OCI-LY3 (cell line): ENCODE data around the gene TRMU.

Experiments used
- H2AFZ ChIP-seq: fragments of 200-600, 300-600 bp; shearing (Covaris generic); 2 replicates; pipeline ENCODE4 v1.6.0; 2014; ENCODE audit warnings: antibody characterized with exemption, low read depth, low read length
- H3K27ac ChIP-seq: fragments of 200-600, 300-600 bp; sonication (generic); 2 replicates; pipeline ENCODE4 v1.5.1; 2014; ENCODE audit warnings: mild to moderate bottlenecking, low read length, moderate library complexity, mixed read lengths
- H3K27me3 ChIP-seq: fragments of 200-600, 300-600 bp; sonication (generic); 2 replicates; pipeline ENCODE4 v1.6.1; 2014; ENCODE audit warnings: low read depth, low read length, mixed read lengths
- H3K36me3 ChIP-seq: fragments of 200-600, 300-600 bp; sonication (generic); replicated peaks from 2 replicates; pipeline ENCODE3; 2014; ENCODE audit warnings: low read depth, low read length, mixed read lengths
- H3K4me1 ChIP-seq: fragments of 300-600, 200-600 bp; sonication (generic); 2 replicates; pipeline ENCODE4 v1.6.1; 2014; ENCODE audit warnings: low read length, mixed read lengths
- H3K4me2 ChIP-seq: fragments of 200-600, 300-600 bp; sonication (generic); 2 replicates; pipeline ENCODE4 v1.6.1; 2014; ENCODE audit warnings: low read length, mixed read lengths
- H3K4me3 ChIP-seq: fragments of 300-600, 200-600 bp; sonication (generic); 2 replicates; pipeline ENCODE4 v1.5.1; 2014; ENCODE audit warnings: antibody characterized with exemption, mild to moderate bottlenecking, low read length, moderate library complexity
- H3K79me2 ChIP-seq: fragments of 300-600, 200-600 bp; shearing (Covaris generic); 2 replicates; pipeline ENCODE4 v1.6.1; 2014; ENCODE audit warnings: mild to moderate bottlenecking, low read length, mixed read lengths
- H3K9ac ChIP-seq: fragments of 300-600, 200-600 bp; shearing (Covaris generic); 2 replicates; pipeline ENCODE4 v1.6.0; 2014; ENCODE audit warnings: mild to moderate bottlenecking, low read length, moderate library complexity
- H3K9me3 ChIP-seq: fragments of 200-600, 300-600 bp; shearing (Covaris generic); 2 replicates; pipeline ENCODE4 v1.6.1; 2014; ENCODE audit warnings: low read length, mixed read lengths; ENCODE audit not compliant: insufficient read depth
- H4K20me1 ChIP-seq: fragments of 200-600, 300-600 bp; sonication (generic); 2 replicates; pipeline ENCODE4 v1.6.1; 2016; ENCODE audit warnings: low read length, mixed read lengths; ENCODE audit not compliant: insufficient read depth
- EZH2phosphoT487 ChIP-seq: fragments of 200-600 bp; shearing (Covaris generic); IDR thresholded peaks from 2 replicates; pipeline ENCODE4 v1.6.1; 2018; ENCODE audit warnings: antibody characterized with exemption, mixed run types, low read depth
- TF ChIP-seq, protein P1 (sequence below): fragments of 200-600, 300-600 bp; sonication (generic); IDR thresholded peaks from 2 replicates; pipeline ENCODE4 v1.5.1; 2014; ENCODE audit warnings: antibody characterized with exemption, low read length, low read depth

TRMU gene

DNA sequence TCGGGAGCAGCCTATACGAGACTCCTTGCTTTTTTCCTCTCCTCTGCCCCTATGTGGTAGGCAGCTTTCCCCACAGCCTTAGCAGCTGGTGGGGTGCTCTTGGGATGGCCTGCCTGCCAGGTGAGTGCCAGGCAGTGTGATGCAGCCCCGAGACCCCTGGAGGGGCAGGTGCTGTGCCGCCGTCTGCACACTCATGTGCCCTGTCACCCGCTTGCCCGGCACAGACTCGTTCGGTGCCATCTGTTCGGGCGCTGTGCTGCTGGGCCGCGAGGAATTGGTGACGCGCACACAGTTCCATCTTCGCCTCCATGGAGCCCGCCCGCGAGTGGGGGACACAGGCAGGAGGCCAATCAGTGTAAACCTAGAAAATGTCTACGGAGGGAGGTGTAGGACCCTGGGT is 15.1 kb downstream of the TRMU start:
- peaks cover 4% of the 10 kb centered on the region for H4K20me1 ChIP-seq
- H3K27me3 ChIP-seq: no peaks in the 10 kb centered on the region
- H3K4me1 ChIP-seq: peaks cover 10% of the 10 kb centered on the region
- H3K27ac ChIP-seq: no peak overlapping the region
- TF ChIP-seq, protein P1, sequence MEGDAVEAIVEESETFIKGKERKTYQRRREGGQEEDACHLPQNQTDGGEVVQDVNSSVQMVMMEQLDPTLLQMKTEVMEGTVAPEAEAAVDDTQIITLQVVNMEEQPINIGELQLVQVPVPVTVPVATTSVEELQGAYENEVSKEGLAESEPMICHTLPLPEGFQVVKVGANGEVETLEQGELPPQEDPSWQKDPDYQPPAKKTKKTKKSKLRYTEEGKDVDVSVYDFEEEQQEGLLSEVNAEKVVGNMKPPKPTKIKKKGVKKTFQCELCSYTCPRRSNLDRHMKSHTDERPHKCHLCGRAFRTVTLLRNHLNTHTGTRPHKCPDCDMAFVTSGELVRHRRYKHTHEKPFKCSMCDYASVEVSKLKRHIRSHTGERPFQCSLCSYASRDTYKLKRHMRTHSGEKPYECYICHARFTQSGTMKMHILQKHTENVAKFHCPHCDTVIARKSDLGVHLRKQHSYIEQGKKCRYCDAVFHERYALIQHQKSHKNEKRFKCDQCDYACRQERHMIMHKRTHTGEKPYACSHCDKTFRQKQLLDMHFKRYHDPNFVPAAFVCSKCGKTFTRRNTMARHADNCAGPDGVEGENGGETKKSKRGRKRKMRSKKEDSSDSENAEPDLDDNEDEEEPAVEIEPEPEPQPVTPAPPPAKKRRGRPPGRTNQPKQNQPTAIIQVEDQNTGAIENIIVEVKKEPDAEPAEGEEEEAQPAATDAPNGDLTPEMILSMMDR: no peak
- no peak for TF ChIP-seq EZH2phosphoT487
- no peaks in the 10 kb centered on the region for H3K9me3 ChIP-seq
- no peak overlapping the region for H2AFZ ChIP-seq
- H3K4me3 ChIP-seq: no peak overlapping the region
- H3K79me2 ChIP-seq: peaks cover 5% of the 10 kb centered on the region; the same call in 1 of the 2 replicates
- no peak overlapping the region for H3K9ac ChIP-seq
- no peak overlapping the region for H3K4me2 ChIP-seq
- H3K36me3 ChIP-seq: peaks cover 73% of the 10 kb centered on the region

DNA sequence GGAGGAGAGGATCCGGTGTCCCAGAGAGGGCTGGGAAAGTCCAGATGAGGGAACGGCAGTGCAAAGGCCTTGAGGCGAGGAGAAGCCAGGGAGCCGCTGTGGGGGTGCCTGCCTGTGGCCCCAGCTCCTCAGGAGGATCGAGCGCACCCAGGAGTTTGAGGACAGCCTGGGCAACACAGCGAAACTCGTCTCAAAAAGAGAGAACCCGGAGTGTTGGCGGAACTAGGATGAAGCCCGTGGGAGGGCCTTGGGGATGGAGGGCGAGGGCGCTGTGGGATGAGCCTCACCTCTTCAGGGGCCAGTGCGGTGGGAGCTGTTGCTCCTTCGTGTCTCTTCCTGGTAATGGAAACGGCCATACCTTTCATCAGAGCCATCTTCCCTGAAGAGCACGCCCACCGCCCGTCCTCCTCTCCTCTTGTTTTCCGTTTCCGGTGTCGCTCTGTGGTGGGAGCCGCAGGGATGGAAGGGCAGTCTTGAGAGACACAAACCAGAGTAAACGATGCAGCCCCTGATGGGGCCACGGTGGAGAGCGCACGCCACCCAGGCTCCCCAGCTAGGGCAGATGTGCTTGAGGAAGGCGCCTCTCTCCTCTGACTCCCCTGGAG is 15.7 kb downstream of the TRMU start:
- TF ChIP-seq, protein P1: no peak
- TF ChIP-seq EZH2phosphoT487: no peak
- Histone ChIP-seq H3K9ac (no peak overlapping the region), H4K20me1 (peaks cover 4% of the 10 kb centered on the region), H3K9me3 (no peaks in the 10 kb centered on the region), H3K27me3 (no peaks in the 10 kb centered on the region), H3K4me2 (no peak overlapping the region), H3K4me1 (peaks cover 10% of the 10 kb centered on the region), H2AFZ (no peak overlapping the region), H3K79me2 (peaks cover 5% of the 10 kb centered on the region; the same call in 1 of the 2 replicates), H3K36me3 (peaks cover 75% of the 10 kb centered on the region), H3K27ac (no peak overlapping the region), H3K4me3 (no peak overlapping the region)

DNA sequence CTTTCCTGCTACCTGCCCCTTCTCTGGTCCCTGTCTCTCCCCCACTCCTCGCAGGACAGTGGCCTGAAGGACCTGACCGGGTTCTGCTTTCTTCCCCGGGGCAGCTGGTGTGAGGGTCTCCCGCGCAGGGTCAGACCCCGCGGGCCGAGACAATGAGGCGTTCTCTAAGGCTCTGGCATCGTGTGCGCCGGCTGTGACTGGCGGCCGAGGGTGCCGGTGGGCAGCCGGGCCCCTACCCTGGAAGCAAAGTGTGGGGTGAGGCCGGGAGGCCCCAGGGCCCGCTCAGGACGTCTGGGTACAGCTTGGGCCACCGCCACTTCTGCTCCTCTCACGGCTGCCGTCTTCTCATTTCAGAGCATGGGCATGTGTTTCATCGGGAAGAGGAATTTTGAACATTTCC is 16.3 kb downstream of the TRMU start:
- Histone ChIP-seq H2AFZ (no peak overlapping the region), H3K27ac (no peak overlapping the region), H3K4me2 (no peak overlapping the region), H3K9me3 (no peaks in the 10 kb centered on the region), H3K36me3 (peaks cover 74% of the 10 kb centered on the region), H3K27me3 (no peaks in the 10 kb centered on the region), H3K4me1 (peaks cover 10% of the 10 kb centered on the region), H3K79me2 (peaks cover 5% of the 10 kb centered on the region; the same call in 1 of the 2 replicates), H4K20me1 (peaks cover 4% of the 10 kb centered on the region), H3K4me3 (no peak overlapping the region), H3K9ac (no peak overlapping the region)
- no peak for TF ChIP-seq EZH2phosphoT487
- TF ChIP-seq, protein P1: no peak

DNA sequence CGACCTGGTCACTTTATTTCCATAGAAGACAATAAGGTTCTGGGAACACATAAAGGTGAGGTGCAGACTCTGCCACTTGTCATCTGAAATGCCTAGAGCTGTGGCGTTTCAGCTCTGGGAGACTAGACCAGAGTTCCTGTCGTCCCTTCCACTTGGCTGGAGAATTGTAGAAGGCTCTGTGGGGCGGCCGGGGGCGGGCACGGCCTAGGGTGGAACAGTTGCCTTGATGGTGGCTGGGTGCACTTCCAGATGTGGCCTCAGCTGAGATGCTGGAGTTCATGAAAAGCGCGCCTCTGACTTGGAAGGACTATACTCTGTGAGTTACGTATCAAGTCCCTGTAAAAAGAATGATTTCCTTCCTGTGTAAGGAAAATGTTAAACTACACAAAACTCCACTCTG is 16.8 kb downstream of the TRMU start:
- Histone ChIP-seq H4K20me1 (peaks cover 4% of the 10 kb centered on the region), H2AFZ (no peak overlapping the region), H3K79me2 (peaks cover 5% of the 10 kb centered on the region; the same call in 1 of the 2 replicates), H3K4me2 (no peak overlapping the region), H3K9me3 (no peaks in the 10 kb centered on the region), H3K4me3 (no peak overlapping the region), H3K27ac (no peak overlapping the region), H3K36me3 (peaks cover 73% of the 10 kb centered on the region), H3K27me3 (no peaks in the 10 kb centered on the region), H3K9ac (no peak overlapping the region), H3K4me1 (peaks cover 10% of the 10 kb centered on the region)
- TF ChIP-seq EZH2phosphoT487: no peak
- TF ChIP-seq, protein P1: no peak
